NCI-H510A (cell line): Measurements from ENCODE around the gene CLTRN.
"Not testable (repeated sequence)": the region's sequence is repeated elsewhere in the genome, so short reads cannot be mapped to it uniquely, and the experiment has no call there.

Source experiments
- DNase-seq: peaks from one replicate; lab custom pipeline; 2025; lab: John Stamatoyannopoulos, UW

CLTRN gene

DNA sequence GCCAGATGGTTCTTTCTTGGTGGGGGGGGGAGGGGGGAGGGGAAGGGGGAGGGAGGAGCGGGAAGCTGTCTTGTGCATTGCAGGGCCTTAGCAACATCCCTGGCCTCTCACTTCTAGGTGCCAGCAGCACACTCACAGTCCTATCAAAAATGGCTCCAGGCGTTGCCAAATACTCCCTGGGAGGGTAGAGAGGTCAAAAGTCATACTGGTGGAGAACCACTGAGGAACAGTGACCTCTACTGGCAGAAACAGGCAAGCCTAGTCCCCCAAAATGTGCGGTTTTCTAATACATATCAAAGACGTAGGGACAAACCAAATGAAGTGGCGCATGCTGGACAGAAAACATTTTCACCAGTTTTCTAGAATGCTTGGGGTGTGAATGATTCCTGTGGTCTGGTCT is 17.1 kb downstream of the CLTRN start:
- DNase-seq: not testable (repeated sequence)

DNA sequence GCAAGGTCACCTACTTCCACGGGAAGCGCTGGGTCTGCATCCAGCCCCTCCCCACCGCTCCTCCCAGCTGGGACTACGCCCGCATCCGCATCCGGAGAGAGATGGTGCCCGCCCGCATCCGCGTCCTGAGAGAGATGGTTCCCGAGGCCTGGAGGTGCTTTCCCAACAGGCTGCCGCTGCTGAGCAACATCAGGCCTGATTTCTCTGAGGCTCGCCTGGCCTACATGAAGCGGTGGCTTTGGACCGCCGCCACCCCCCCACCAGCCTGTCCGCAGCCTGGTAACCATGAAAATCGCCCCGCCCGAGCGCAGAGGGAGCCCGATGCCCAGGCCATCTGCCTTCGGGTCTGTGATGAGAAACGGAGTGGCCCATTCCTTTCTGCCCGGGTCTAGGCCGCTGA is 18.1 kb downstream of the CLTRN start:
- DNase-seq: no peak

DNA sequence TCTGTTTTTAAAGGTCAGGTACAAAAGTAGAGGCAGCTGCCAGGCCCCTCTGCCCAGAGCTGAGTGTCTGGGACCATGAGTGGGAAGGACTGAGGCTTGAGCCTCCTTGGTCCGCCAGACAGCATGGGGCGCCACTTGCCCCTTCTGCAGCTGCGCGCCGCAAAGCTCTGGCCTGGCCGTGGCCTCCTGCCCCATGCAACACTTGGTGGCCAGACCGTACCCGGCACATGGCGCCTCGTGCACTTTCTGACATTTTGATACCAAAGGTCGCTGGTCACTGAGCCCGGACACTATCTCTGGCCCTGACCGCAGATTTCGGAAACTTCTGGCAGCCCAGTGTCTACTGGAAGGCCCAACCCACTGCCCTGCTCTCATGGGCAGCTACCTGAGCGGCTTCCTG is 18.6 kb downstream of the CLTRN start:
- no peak for DNase-seq

DNA sequence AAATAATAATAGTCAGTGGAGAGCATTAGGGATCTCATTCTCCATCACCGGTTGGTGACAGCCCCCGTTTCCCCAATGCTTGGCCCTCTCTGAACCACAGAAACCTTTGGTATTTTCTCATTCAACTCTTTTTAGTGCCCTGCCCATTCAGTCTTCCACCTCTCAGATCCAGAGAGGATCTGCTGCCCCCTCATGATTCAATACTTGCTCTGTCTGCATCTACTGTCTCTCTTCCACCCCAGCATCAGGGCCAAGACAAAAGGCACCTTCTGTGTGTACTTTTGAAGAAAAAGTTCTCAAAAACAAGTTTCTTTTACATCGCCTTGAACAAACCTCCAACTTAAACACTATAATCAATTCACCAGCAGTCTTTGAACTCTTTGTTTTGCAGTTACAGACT is 19.3 kb downstream of the CLTRN start:
- no peak for DNase-seq

DNA sequence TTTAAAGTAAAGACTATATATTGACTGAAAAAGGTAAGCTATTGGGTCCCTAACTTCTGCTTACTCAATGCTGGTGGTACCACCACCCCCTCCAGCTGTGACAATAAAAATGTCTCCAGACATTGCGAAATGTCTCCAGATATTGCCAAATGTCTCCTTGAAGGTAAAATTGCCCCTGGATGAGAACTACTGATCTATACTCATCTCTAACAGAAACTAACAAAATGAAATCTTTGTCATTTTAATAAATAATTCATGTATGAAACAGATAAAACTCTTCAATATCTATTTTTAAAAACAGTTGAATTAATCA is 20.1 kb downstream of the CLTRN start:
- no peak for DNase-seq

- DNase-seq: no peak
Observed at GRCh38 chrX:15643786-15644559, 20.6 kb downstream of the CLTRN start.

- no peak for DNase-seq
Observed at GRCh38 chrX:15631637-15632036, 33.0 kb downstream of the CLTRN start.

- DNase-seq: no peak
Observed at GRCh38 chrX:15623054-15623453, 41.6 kb downstream of the CLTRN start.

DNA sequence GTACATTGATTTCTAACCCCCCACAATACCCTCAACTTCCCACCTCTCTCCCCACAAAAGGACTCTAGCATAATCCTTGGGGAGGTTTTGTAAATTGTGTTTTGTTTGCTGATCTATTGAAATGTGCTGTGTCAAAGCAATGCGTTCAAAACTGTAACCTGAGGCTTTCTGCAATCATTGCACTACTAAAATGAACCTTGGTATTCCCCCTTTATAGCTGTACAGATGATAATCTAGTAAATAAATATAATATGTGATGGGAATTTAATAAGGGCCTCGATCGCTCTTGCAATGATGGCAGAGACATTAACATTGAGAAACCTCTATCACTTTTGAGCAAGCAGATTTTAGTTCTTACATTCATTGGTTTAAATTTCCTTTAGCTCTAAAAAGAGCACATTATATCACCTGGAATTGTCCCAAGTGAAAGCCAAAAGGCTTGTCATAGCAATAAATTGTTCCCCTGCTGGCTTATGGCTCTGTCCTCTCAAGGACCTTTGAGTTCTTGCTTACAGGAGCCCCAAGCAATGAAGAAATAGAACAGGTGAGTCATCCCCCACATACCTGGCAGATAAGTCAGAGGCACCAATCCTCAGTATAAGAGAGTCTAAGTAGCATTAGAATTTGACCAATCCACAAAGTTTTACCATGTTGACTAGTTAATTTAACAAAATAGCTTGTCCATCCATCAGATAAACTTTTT is 45.4 kb downstream of the CLTRN start:
- no peak for DNase-seq

DNA sequence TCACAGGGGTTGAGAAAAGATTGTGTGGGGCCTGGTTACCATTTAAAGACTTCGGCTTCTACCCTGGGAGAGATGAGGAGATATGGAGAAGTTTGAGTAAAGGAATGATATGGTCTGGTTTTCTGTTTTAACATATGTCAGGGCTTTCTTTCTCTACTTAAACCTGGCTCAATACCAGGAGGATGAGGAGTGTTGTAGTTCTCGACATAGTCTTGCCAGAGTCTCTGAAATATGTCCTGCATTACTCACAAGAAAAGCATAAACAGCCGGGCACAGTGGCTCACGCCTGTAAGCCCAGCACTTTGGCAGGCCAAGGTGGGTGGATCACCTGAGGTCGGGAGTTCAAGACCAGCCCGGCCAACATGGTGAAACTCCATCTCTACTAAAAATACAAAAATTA is 47.5 kb downstream of the CLTRN start:
- no peak for DNase-seq

DNA sequence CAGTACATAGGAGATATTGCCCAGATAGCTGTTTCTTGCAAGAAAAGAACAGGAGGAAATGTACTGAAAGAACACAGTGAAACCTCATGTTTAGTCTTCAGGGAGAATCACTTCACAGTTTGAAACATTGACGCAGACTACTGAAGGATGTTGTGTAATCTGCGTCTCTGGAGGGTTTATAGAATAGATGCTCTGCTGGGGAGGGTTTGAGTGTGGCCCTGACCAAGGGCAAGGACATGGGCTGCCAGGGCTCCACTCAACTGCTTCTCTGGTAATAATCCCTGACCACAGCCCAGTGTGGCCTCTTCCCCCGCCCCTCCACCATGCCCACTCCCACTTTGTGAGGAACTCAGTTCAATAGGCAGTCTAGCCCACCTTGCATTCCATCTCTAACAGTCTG is 48.1 kb downstream of the CLTRN start:
- no peak for DNase-seq

GRCh38 chrX:15607067-15607466 is 57.5 kb downstream of the CLTRN start:
- no peak for DNase-seq

DNA sequence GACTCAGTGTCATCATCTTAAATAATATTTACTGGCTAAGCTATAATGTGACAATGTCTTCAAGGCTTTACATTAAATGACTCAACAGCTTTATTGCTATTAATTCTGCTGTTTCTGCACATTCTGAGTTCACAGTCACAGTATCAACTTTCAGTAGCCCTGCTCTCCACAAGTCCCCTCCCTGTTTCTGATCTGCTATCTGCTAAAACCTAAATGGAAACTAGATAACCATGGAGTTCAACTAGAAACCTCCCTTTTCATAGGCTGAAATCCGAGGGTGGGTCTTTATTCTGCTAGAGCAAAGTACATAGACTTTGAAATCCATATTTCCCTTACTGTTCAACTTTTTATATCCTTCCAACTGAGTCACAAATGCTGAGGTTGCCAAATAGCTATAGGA is 58.5 kb downstream of the CLTRN start:
- DNase-seq: no peak

DNA sequence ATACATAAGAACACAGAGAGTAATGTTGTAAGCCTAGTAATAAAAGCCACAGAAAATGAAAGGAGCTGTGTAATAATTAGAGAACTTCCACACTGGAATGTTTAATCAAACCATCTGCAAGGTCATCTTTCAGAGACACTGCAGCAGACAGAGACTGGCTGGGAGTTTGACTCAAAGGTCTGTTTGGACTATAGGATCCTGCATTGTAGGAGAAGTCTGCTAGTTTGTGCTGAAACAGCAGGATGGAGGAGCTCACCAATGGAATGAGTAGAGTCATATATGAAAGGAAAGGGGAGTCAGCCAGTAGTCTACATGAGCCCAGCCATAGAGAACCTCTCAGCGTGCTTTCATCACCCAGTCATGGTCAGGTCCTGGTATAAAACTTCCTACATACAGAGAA is 59.4 kb downstream of the CLTRN start:
- no peak for DNase-seq

GRCh38 chrX:15602761-15603160 is 61.8 kb downstream of the CLTRN start:
- no peak for DNase-seq

DNA sequence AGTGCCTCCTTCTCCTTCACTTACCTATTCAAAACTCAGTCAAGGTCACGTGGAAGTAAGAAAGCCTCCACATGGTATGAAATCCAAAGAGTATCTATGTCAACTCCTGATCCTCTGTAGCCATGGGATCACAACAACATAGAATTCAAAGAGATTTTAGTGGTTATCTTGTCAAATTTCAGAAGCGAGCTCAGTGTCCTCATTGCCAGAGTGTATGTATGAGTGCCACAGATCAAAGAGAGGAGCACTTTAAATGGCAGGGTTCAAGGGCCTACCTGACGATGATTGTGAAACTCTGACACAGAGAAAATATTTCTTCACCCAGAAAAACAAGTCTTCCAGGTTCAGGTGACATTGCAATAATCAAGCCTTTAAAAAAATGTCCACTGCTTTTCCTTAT is 62.7 kb downstream of the CLTRN start:
- DNase-seq: no peak

DNA sequence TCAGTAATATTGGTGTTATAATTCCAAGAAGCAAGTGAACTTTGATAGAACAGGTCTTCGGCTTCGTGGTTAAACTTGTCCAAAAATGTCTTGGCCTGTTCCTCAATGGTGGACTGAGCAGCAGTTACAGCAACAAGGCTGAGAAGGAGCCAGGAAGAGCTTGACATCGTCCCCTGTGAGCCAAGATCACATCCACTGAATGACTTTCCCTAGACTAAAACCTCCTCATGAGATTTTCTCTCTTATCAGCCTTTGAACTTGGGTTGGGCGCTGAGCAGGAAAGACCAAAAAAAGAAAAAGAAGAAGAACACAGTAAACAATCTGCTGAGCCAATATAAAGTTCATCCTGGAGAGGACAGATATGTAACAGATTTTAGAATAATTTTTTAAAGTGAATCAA is 63.9 kb downstream of the CLTRN start, which contains the start of gene ACE2:
Gene ACE2 (minus strand): TSS at position 216 of the 400 bp plus-strand sequence. CDS start 49 bp downstream, at position 167.
- DNase-seq: no peak

DNA sequence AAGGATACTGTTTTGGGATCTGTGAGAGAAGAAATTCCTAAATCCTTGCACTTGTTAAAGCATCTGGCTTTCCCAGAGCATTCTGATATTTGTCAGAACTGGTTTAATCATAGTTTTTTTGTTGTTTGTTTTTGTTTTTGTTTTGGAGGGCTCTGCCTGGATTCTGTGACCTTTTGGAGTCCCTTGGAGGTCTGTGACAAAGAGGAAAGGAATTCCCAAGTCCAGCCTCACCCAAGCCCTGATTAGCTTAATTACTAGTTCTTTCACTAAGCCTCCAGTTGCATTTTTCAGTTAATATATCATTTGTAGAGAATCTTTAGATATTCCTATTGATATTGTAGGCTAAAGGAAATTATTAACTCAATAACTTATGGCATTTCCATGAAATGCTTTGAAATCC is 64.6 kb downstream of the CLTRN start:
- no peak for DNase-seq

DNA sequence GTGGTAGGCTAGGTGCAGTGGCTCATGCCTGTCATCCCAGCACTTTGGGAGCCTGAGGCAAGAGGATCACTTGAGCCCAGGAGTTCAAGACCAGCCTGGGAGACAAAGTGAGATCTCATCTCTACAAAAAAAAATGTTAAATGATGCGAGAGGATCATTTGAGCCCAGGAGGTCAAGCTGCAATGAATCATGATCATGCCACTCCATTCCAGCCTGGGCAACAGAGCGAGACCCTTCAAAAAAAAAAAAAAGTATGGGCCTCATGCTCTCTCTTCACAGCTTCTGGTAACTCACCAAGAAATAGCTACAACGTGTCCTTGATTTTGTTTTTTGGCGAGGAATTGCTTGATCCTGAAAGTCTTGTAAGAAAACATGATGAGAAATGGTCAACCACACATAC is 65.1 kb downstream of the CLTRN start:
- DNase-seq: no peak

- no peak for DNase-seq
Observed at GRCh38 chrX:15598026-15598425, 66.6 kb downstream of the CLTRN start.

GRCh38 chrX:15594371-15594770 is 70.2 kb downstream of the CLTRN start:
- DNase-seq: no peak

GRCh38 chrX:15579778-15580747 is 84.5 kb downstream of the CLTRN start:
- DNase-seq: no peak
